ENCODE measurements around the gene WNT9B. TPM values are rescaled to one million over a fixed set of nuclear protein-coding genes. Genes with fewer than 3 reads are reported as not detected.

WNT9B gene
- not detected in 2 replicates for total RNA-seq (2021)
- not detected for Bru-seq, nascent RNA
- percentile 5 among the genes with signal in this experiment for BruChase-seq, experiment 1, labeled RNA remaining after a 2-hour chase
- percentile 5 among the genes with signal in this experiment for BruChase-seq, experiment 2, labeled RNA remaining after a 6-hour chase
- long read RNA-seq: 0 reads

GRCh38 chr17:46851029-46851741, at the start of gene WNT9B:
WNT9B (plus strand) TSS chr17:46851583; CDS start chr17:46851639, 56 bp downstream.
- H3K36me3 ChIP-seq (ENCODE audit: insufficient read depth, low read length, poor library complexity, severe bottlenecking): no peaks in the 10 kb centered on the region
- H3K4me1 ChIP-seq (ENCODE audit: insufficient read depth, low read length, poor library complexity, severe bottlenecking): peaks cover 4% of the 10 kb centered on the region
- H3K9me3 ChIP-seq (ENCODE audit: low read depth, low read length, poor library complexity, severe bottlenecking): no peaks in the 10 kb centered on the region
- peaks cover 25% of the 10 kb centered on the region for H3K27me3 ChIP-seq (replicated peaks; ENCODE audit: insufficient read depth, low read depth, low read length, poor library complexity)
- TF ChIP-seq EZH2 (IDR thresholded peaks at IDR 0.05; ENCODE audit: borderline replicate concordance, low read depth, low read length, poor library complexity, severe bottlenecking): no peak
- TF ChIP-seq CTCF (conservative IDR thresholded peaks at IDR 0.05; ENCODE audit: low read depth, low read length): no peak
- ChIA-PET POLR2A (ENCODE audit: low non-redundant PET) (no interaction called here), CTCF (interaction anchor here (1.4 kb wide), 1 partner anchor 10 kb away, joined by 3 read pairs; no protein-coding TSS in a partner anchor)
- no peak within 1 kb of the TSS for H3K27ac ChIP-seq (ENCODE audit: low read depth, low read length, poor library complexity, severe bottlenecking)
- peak within 1 kb of the TSS; percentile 37 for H3K4me3 ChIP-seq (ENCODE audit: low read depth, low read length, poor library complexity, severe bottlenecking)
- DNase-seq (ENCODE audit: low spot score): peak; percentile 30
- intact Hi-C loops (cut with micrococcal nuclease; ENCODE audit: unreplicated experiment): no loop called here
- BruUV-seq (replicated peaks): no TSS peak

GRCh38 chr17:46802800-46803199, 48.6 kb upstream of the WNT9B start:
- ChIA-PET POLR2A (ENCODE audit: low non-redundant PET) (no interaction called here), CTCF (no interaction called here)
- TF ChIP-seq EZH2 (IDR thresholded peaks at IDR 0.05; ENCODE audit: borderline replicate concordance, low read depth, low read length, poor library complexity, severe bottlenecking) (no peak), CTCF (conservative IDR thresholded peaks at IDR 0.05; ENCODE audit: low read depth, low read length) (no peak)
- Histone ChIP-seq H3K27ac (ENCODE audit: low read depth, low read length, poor library complexity, severe bottlenecking) (no peak overlapping the region), H3K9me3 (ENCODE audit: low read depth, low read length, poor library complexity, severe bottlenecking) (no peaks in the 10 kb centered on the region), H3K4me3 (ENCODE audit: low read depth, low read length, poor library complexity, severe bottlenecking) (no peak overlapping the region), H3K27me3 (replicated peaks; ENCODE audit: insufficient read depth, low read depth, low read length, poor library complexity) (no peaks in the 10 kb centered on the region), H3K36me3 (ENCODE audit: insufficient read depth, low read length, poor library complexity, severe bottlenecking) (no peaks in the 10 kb centered on the region), H3K4me1 (ENCODE audit: insufficient read depth, low read length, poor library complexity, severe bottlenecking) (no peaks in the 10 kb centered on the region)
- BruUV-seq (replicated peaks): no TSS peak
- DNase-seq (ENCODE audit: low spot score): no peak
- intact Hi-C loops (cut with micrococcal nuclease; ENCODE audit: unreplicated experiment): no loop called here

GRCh38 chr17:46803544-46803943, 47.8 kb upstream of the WNT9B start:
- H3K4me1 ChIP-seq (ENCODE audit: insufficient read depth, low read length, poor library complexity, severe bottlenecking): no peaks in the 10 kb centered on the region
- H3K27me3 ChIP-seq (replicated peaks; ENCODE audit: insufficient read depth, low read depth, low read length, poor library complexity): no peaks in the 10 kb centered on the region
- DNase-seq (ENCODE audit: low spot score): no peak
- no peak overlapping the region for H3K27ac ChIP-seq (ENCODE audit: low read depth, low read length, poor library complexity, severe bottlenecking)
- H3K4me3 ChIP-seq (ENCODE audit: low read depth, low read length, poor library complexity, severe bottlenecking): no peak overlapping the region
- POLR2A ChIA-PET (ENCODE audit: low non-redundant PET): no interaction called here
- BruUV-seq (replicated peaks): no TSS peak
- intact Hi-C loops (cut with micrococcal nuclease; ENCODE audit: unreplicated experiment): no loop called here
- TF ChIP-seq CTCF (conservative IDR thresholded peaks at IDR 0.05; ENCODE audit: low read depth, low read length) (no peak), EZH2 (IDR thresholded peaks at IDR 0.05; ENCODE audit: borderline replicate concordance, low read depth, low read length, poor library complexity, severe bottlenecking) (no peak)
- no peaks in the 10 kb centered on the region for H3K9me3 ChIP-seq (ENCODE audit: low read depth, low read length, poor library complexity, severe bottlenecking)
- H3K36me3 ChIP-seq (ENCODE audit: insufficient read depth, low read length, poor library complexity, severe bottlenecking): no peaks in the 10 kb centered on the region
- CTCF ChIA-PET: no interaction called here

Data from A673 (cell line).